Stimulated activated CD4-positive, alpha-beta T cell treated with anti-CD3 and anti-CD28 coated beads, TNF-alpha, amount 100 ng/mL, for 4 hours (primary cell): Measurements from ENCODE around the gene KIAA1614.
"Not testable (repeated sequence)": the region's sequence is repeated elsewhere in the genome, so short reads cannot be mapped to it uniquely, and the experiment has no call there.

Experiments
- DNase-seq, 3 experiments: peaks; one replicate each; pipeline ENCODE4 v3.0.0-alpha.2; 2020; ENCODE audit warnings: low read depth in 3 of 3

KIAA1614 gene

DNA sequence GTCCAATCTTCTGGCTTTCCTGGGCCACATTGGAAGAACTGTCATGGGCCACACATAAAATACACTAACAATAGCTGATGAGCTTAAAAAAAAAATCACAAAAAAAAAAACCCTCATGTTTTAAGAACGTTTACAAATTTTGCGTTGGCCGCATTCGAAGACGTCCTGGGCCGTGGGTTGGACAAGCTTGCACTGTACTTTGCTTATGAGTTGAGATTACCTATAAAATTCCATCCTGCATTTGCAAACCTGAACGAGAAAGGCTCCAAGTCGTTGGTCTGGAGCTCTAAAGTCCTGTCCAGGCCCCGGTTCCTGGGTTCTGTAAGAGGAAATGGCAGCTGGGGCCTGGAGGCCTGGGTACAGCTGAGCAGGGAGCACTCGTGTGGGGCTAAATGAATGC lies 51.4 kb downstream of the KIAA1614 start:
- DNase-seq: no peak

DNA sequence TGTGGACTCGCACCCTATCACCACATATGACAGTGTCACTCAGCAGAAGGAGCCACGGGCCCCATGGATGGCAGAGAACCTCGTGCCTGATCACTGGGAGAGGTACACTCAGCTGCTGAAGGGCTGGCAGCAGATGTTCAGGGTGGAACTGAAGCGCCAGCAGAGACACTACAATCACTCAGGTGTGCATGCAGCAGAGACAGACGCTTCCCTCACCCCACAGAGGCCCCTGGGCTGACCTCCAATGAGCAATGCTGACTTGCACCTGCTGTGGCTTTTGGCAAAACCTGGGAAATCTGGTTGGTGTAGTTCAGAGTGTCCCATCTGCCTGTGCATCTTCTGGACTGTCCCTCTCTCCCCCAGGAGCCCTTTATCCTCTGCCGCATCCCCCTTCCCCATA lies 51.9 kb downstream of the KIAA1614 start:
- no peak for DNase-seq

DNA sequence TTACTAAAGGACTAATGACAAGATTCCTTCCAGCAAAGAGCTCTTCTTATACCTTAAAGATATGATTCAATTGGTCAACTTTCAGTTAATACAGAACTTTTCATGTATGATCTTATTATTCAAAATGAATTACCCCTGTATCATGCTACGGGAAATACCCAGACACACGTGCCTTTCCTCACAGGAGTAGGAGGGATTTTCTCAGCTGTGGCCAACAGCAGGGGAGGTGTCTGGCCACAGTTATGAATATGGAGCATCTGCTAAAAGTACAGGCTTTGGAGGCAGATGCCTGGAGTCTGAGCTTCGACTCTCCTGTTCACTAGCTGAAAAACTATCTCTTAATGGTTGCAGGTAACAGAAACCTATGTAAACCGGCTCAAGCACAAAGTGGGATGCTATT lies 53.6 kb downstream of the KIAA1614 start:
- no peak for DNase-seq

DNA sequence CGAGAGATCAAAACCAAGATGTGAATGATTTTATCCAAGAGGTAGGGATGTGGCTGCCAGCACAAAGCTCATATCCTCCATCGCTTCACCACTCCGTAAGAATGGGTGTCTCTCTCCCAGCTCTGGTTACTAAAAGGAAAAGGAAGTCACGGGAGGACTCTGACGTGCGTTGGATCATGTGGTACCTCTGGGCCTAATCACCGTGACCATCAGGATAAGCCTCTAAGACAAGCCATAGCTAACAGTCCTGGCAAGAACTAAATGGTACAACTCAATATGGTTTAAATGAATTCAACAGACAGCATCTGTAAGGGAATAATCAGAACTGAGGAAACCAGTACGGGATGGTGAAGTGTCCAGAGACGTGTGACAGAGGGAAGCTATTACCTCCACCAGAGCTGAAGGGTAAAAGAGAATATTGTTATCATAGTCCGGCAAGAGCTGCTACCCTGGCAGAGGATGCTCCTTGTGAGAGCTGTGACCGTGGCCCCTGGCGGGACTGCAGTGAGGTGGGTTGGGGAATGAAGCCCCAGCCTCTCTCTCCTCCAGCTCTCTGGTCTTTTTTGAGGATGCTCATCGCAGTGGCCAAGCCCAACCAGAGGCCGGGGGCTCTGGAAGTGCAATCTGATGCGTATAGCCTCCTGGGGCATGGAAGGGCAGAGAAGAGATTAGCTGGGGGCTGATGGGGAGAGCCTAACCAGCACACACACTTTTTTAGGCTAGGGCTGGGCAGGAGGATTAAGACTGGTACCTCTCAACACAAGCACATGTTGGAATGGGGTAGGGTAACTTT lies 54.2 kb downstream of the KIAA1614 start:
- no peak for DNase-seq

DNA sequence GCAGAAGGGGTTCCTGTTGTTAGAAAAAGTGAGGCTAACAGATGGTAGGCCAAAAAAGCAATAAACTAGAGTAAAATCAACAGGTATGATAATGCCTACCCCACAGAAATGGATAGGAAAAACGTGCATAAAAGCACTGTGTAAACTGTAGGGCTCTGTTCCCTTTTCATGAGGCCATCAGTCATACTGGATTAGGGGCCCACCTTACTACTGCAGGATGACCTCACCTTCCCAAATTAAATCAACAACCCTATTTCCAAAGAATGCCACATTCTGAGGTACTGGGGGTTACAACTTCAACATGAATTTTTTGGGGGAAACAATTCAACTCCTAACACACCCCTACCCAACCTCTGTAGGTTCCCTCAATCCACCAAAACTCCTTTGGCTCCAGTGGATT lies 54.9 kb downstream of the KIAA1614 start:
- DNase-seq: no peak

DNA sequence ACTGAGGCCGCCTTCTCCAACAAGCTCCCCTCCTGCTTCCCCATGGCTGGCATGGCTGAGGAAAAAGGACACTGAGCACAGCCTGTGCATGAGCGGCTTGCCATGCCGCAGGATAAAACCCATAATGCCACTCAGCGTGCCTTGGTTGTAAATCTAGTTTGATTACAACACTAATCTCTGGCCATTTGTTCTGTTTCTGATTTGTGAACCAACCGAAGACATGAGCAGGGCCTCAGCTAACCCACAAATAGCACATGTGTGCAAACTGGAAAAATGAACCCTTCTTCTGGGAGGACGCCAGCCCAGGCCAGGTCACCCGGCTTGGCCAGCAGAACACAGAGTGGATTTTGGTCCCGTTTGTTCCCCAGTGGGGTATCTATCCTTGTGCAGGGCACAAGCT lies 56.1 kb downstream of the KIAA1614 start:
- not testable (repeated sequence) for DNase-seq

DNA sequence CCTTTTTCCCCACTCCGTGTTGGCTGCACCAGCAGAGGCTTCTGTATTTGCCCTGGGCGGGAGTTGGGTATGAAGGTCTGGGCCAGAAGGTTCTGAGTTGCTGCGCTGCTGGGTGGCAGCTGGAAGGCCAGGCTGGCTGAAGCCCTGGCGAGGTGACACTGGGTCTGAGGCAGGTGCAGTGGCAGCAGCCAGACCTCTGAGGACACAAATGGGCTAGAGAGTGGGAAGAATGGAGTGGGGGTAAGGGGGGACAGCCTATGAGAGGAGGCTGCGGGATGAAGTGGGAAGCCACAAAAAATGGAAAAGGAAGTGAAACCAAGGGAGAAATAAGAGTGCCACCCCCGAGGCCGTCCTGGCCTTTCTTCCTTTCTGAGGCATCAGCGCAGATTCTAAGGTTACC lies 56.7 kb downstream of the KIAA1614 start:
- no peak for DNase-seq

DNA sequence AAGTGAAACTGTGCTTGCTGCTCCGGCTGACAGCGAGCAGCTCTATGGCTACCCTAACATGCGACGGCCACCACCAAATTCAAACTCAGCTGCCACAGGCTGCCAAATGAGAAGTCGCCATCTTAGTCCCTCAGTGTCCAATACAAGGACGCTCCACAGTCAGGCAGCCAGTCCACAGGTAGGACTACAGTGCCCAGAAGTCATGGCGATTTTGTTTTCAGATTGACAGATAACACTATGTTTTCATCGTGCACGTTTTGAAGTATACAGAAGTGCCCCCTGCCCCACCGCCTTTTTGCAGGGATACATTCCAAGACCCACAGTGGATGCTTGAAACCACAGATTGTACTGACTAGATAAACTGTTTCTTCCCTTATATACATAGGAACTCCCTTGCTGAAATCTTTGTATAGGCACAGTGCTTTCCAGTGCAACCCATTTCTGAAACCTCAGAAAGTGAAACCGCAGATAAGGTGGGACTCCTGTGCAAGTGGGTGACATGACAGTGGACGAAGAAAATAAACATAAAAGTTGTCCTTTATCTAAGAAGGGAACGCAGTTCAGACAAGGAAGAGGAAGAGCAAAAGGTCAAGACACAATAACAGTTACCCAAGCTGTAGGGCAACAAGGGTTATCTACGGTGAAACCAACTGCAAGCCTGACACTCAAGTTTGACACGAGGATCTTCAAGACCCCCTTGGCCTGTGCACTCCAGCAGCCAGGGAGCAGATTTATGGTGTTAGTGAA lies 57.8 kb downstream of the KIAA1614 start:
- DNase-seq: no peak

DNA sequence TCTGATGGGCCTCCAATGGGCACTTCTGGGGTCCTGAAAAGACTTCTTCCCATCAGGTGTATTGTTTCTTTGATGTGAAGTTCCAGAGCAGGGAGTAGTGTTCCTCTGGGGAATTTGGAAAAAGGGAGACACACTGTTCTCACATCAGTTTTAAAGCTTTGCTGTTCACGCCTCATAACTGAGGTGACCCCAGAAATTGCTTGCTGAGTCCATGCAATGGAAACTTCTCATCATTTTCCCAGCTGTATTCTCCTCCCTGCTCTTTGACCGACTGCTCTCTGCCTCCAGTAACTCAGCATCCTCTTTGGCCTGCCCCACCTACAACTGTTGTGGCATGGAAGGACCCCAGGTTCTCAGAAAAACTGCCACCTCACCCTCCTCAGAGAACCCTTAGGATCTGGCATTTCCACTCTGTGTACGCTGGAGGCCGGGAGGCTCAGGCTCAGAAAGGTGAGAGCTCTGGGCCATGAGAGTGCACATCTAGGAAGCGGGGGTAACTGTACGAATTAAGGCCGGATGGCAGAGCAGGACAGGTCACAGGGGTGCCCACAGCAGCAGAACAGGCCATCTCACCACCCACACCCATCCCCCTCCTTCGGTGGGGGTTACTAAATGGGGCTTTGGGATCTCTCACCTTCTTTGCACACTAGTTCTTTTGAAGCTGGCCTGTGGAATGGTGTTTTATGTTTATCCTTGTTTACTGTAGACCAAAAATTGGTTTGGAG lies 58.7 kb downstream of the KIAA1614 start:
- no peak for DNase-seq

DNA sequence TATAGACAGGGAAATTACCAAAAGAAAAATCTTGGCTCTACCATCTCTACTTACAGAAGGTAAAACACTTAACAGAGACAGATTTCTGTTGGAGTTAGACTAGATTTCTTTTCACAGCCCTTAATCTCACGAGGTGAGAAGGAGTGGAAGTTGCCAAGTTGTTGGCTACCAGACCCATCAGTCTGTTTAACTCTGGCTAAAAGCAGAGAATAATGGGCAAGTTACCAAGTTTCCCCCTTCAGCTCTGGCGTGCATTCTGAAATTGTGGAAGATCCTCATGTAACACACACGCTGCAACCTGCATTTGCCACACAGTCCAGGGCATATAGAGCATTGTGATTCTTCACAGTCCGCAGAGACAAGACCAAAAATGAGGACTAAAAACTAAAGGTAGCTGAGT lies 60.7 kb downstream of the KIAA1614 start:
- DNase-seq: no peak

DNA sequence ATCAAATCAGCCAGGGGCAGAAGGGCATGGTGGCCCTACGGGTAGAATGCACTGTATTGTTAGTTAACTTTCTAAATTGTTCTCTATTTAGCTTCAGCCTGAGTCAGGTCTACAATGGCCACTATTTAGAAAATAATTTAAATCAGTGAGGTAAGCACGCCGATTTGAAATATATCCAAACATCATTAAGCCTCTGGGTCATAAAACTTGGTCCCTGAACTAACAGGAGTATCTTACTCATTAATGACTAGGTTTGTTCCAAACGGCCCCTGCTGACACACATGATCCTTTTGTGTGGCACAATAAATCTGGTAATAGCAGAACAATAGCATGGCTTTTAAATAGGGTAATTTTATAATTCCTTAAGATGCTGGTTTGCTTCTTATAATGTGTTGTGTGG lies 61.5 kb downstream of the KIAA1614 start:
- DNase-seq: no peak

DNA sequence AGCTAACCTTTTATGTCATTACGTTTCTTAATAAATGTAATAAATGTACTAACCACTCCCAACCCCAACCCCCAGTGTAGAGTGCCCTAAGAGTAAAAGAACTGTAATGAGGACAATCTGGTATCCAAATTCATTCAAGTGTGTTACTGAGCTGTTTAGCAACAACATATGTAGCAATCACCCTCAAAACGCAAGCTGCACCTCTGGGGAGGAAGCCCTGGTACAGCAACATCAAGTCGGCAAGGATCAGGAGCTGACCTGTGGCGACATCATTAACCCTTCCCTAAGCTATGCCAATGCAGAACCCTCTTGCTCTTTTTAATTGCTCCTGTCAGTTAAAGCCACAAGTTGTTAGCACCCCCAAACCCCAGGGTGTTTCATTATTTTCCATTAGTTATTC lies 62.9 kb downstream of the KIAA1614 start:
- no peak for DNase-seq

DNA sequence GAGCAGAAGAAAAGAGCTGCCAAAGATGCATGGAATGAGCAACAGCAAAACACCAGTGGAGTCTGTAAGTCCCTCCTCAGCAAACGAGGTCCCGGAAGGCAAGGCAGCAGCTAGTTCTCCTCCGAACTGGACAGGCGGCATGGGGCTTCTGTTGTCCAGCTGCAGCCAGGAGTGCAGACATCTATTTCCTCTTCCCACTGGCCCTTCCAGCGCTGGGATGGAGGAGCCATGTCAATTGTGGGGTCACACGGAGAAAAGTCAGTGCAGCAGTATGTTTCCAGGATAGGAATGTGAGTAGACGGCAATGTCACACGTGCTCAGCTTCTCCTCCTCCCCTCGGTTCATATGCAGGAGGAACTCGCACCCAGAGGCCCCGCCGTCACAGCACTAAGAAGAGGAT lies 63.5 kb downstream of the KIAA1614 start:
- no peak for DNase-seq

DNA sequence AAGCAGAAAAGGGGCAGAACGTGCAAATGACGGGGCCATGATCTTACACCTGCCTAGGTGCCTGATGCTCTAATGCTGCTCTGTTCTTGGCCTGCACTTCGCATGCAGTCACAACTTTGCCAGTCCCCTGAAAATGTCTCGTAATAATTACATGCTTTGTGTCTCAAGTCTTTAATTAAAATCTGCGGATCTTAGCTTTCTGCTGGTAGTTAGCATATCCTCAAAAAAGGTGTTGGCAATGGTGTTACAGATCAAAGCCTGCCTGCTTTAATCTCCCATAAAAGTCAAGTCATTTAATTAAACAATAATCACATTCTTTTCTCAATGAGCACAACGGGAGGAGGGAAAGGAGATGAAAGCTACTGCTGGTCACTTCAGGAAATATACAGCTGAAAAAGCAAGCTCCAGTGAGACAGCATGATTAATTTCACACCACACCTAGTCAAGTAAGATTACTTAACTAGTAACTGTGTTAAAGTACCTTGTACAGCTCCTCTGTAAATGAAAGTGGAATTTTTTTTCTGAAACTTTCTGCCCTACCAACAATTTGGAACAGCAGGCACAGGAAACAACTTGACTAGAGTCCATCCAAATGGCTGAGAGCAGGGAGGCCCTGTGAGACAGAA lies 64.1 kb downstream of the KIAA1614 start:
- DNase-seq: no peak

DNA sequence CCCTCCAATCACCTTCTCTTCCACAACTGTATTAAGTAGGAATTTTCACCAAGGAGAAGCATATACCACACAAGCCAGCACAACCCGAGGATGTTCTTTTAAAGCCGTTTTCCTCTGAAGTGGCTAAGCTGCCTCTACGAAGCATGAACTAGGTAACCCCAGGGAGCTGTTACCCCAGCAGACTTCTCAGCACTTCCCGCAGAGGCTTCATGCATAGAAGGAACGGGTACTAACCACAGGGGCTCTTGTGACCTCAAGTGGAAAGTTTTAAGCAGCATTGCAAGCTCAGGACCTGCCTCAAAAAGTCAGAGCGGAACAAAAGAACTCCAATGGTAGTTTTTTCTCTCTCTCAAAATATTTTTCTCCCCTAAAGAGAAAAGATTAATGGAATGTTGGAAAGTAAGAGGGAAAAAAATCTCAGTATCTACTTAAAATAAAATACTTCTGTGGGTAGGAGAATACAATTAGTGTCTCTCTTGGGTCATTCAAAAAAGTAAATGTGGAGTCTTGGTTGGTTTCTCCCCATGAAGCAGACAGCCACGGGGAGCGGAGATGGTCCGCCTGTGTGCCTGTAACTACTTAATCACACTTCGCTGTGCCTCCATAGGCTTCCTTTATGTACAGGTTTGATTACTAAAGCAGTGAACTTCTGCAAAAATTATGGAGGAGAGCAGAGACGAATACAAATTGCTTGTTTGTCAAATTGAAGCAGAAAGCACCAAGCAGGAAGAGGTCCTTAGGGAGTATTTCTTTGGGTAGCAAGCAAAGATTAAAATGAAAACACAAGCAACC lies 69.1 kb downstream of the KIAA1614 start:
- peak in 2 of 3 experiments; percentile 12 to 20 for DNase-seq

DNA sequence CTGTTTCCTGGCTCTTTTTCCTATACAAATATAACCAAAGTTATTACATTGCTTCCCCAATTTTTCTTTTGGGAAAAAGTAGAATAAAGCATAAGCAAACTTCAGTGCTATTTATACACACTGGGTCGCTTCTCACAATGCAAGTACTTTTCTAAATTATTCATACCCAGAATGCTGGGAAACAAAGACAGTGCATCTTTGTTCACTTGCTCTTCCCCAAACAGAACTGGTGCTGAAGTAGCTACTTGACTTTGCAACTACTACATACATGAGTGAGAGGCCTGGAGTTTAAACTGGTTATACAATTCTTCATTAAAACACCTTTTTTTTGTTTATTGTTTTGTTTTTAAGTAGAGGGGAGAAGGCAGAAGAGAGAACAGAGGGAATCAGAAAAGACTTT lies 69.7 kb downstream of the KIAA1614 start:
- DNase-seq: no peak

DNA sequence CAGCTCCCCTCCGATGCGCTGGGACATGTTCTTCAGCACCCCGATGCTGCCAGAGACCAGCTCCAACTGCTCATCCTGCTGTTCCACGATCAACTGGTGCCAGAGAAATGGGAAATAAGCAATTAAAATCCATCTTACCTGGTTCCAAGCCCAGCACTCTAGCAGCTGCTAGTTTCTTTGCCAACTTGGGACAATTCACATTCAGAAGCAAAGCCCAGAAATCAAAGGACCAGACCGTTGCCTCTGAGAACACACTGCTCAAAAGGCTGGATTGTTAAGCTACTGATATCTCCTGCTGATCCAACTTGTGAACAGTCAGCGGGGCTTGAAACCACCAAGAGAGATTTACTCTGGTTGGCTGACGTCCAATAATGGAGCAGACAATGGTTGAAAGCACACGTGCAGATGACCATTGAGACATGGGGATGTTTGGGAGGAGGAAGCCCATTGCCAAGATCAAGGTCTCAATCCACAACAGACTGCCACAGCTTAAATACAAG lies 75.6 kb downstream of the KIAA1614 start:
- no peak for DNase-seq

DNA sequence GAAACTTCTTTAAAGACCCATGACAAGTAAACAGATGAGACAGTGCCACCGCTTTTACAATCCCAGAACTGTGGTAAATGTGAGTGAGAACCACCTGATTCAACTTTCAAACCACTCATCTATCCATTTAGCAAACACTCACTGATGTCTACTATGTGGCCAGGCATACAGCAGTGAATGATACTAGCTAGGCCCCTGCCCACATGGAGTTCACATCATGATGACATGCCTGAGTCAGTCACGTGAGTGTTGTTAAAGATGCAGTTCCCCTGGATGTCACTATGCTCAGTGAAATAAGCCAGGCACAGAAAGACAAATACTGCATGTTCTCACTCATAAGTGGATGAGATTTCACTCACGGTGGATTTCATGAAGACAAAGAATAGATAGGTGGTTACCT lies 81.6 kb downstream of the KIAA1614 start:
- DNase-seq: no peak

DNA sequence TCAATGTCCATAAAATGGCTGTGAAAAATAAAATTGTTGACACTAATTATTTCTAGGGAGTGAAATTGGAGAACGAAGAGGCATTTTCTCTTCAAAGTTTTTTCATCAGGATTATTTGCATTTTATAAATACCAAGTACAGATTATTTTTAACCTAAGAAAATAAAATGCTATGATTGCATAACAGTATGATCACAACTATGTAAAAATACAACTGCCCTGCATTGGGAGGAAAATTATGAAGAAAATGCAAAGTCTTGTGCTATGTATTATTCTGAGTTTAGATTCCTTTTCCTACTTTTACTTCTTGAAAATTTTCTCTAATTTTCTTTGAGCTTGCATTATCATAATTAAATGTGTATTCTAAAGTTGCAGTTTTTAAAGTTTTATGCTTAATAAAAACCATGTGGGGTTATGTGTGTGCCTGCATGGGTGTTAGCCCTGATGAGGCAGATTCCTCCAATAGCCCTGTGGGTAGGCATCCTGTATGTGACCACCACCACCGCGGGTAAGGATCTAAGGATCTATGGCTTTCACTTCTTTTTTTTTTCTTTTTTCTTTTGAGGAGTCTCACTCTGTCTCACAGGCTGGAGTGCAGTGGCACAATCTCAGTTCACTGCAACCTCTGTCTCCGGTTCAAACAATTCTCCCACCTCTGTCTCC lies 85.3 kb downstream of the KIAA1614 start:
- no peak for DNase-seq
